Measurements from ENCODE around the gene DNAAF3.

DNAAF3 gene

DNA sequence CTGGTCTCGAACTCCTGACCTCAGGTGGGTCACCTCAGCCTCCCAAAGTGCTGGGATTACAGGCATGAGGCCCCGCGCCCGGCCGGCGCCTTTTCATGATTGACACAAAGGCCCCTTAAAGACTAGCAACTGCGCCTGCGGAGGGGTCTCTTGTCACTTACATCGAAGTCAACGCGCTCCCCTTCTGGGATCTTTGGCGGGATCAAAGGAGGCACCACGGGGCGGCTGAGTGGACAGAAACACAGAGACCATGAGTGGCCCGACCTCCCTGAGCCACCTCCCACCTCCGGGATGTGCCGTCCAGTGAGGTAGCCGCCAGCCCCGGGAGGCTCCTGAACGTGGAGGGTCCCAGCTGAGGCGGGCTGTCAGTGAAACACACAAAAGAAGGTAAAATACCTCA, 24.7 kb downstream of the DNAAF3 start:
- H3K4me2 ChIP-seq (ENCODE audit: low read length): no peak overlapping the region
- no peak overlapping the region for H3K4me3 ChIP-seq (ENCODE audit: low read depth, low read length)
- H3K4me1 ChIP-seq: no peaks in the 10 kb centered on the region
- no peak overlapping the region for H3K27ac ChIP-seq
- no peaks in the 10 kb centered on the region for H3K9me3 ChIP-seq (ENCODE audit: control insufficient read depth, low read length)
- H2AFZ ChIP-seq: no peak overlapping the region
- no peaks in the 10 kb centered on the region for H3K79me2 ChIP-seq
- H3K36me3 ChIP-seq (ENCODE audit: control insufficient read depth, insufficient read depth, low read length): no peaks in the 10 kb centered on the region
- TF ChIP-seq, protein P1, sequence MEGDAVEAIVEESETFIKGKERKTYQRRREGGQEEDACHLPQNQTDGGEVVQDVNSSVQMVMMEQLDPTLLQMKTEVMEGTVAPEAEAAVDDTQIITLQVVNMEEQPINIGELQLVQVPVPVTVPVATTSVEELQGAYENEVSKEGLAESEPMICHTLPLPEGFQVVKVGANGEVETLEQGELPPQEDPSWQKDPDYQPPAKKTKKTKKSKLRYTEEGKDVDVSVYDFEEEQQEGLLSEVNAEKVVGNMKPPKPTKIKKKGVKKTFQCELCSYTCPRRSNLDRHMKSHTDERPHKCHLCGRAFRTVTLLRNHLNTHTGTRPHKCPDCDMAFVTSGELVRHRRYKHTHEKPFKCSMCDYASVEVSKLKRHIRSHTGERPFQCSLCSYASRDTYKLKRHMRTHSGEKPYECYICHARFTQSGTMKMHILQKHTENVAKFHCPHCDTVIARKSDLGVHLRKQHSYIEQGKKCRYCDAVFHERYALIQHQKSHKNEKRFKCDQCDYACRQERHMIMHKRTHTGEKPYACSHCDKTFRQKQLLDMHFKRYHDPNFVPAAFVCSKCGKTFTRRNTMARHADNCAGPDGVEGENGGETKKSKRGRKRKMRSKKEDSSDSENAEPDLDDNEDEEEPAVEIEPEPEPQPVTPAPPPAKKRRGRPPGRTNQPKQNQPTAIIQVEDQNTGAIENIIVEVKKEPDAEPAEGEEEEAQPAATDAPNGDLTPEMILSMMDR (IDR thresholded peaks at IDR 0.05): no peak
- H3K27me3 ChIP-seq (ENCODE audit: control insufficient read depth, insufficient read depth, low read length): no peaks in the 10 kb centered on the region
- no peak overlapping the region for H3K9ac ChIP-seq

DNA sequence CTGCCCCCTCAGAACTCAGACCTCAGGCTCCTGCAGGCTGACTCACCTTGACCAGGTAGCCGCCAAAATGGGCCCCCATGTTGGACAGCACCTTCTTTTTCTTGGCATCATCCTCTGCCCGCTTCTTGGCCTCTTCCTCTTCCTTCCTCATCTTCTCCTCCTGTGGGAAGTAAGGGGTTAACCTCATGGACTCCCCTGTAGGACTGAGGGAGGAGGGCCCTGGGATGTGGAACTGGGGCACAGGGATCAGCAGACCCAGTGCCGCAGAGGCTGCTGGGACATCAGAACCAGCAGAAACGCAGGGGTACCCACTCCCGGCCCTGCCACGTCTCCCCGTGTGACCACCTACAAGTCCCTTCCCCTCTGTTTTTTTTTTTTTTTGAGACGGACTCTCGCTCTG, 28.5 kb downstream of the DNAAF3 start:
- Histone ChIP-seq H3K27me3 (ENCODE audit: control insufficient read depth, insufficient read depth, low read length) (no peaks in the 10 kb centered on the region), H3K9ac (no peak overlapping the region), H3K9me3 (ENCODE audit: control insufficient read depth, low read length) (no peaks in the 10 kb centered on the region), H3K36me3 (ENCODE audit: control insufficient read depth, insufficient read depth, low read length) (no peaks in the 10 kb centered on the region), H3K4me2 (ENCODE audit: low read length) (no peak overlapping the region), H3K4me3 (ENCODE audit: low read depth, low read length) (no peak overlapping the region), H2AFZ (no peak overlapping the region), H3K27ac (no peak overlapping the region), H3K4me1 (no peaks in the 10 kb centered on the region), H3K79me2 (no peaks in the 10 kb centered on the region)
- TF ChIP-seq, protein P1 (IDR thresholded peaks at IDR 0.05): no peak

DNA sequence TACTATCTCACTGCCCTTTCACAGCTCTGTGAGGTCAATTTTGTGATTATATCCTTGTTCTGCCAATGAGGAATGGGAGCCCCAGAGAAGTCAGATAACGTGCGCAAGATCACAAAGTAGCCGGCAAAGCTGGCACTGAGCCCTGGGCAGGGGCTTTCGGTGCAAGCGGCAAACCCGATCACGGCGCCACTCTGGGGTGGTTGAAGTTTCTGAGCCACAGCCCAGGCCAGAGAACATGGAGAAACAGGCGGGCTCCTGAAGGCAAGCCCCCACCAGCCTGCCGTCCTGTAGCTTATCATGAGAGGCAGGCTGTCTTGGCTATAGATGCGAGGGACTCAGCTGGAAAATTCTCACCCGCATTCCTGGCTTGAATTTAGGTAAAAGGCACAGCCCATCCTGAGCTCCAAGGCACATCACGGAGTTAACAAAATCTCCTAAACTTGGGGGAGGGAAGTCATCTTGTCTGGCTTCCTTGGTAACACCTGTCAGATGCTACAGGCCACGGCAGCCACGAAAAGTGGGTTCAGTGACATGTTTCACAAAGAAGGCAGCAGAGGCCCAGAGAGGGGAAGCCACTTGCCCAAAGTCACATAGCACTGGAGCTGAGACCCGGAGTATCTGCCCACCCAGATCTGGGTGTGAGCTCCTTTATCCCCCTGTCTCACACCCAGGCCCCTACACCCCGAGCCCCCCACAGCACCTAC, 29.9 kb downstream of the DNAAF3 start:
- Histone ChIP-seq H3K36me3 (ENCODE audit: control insufficient read depth, insufficient read depth, low read length) (no peaks in the 10 kb centered on the region), H3K4me2 (ENCODE audit: low read length) (no peak overlapping the region), H3K27ac (no peak overlapping the region), H3K27me3 (ENCODE audit: control insufficient read depth, insufficient read depth, low read length) (no peaks in the 10 kb centered on the region), H3K9me3 (ENCODE audit: control insufficient read depth, low read length) (no peaks in the 10 kb centered on the region), H3K4me1 (no peaks in the 10 kb centered on the region), H2AFZ (no peak overlapping the region), H3K79me2 (no peaks in the 10 kb centered on the region), H3K4me3 (ENCODE audit: low read depth, low read length) (no peak overlapping the region), H3K9ac (no peak overlapping the region)
- TF ChIP-seq, protein P1 (IDR thresholded peaks at IDR 0.05): no peak

DNA sequence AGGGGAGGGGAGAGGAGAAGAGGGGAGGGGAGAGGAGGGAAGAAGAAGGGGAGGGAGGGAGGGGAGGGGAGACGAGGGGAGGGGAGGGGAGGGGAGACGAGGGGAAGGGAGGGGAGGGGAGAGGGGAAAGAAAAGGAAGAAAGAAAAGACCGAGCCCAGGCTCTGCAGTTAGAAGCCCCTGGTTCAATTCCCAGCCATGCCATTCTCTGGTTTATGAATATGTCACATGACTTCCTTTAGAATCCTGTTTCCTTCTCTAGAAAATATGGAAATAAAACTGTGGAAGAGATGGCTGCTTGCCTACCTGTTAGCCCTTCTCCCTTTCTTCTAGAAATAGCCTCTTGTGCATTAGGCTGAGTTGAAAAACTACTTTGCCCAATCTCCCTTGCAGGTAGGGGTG, 31.7 kb downstream of the DNAAF3 start:
- no peaks in the 10 kb centered on the region for H3K27me3 ChIP-seq (ENCODE audit: control insufficient read depth, insufficient read depth, low read length)
- TF ChIP-seq, protein P1 (IDR thresholded peaks at IDR 0.05): no peak
- no peak overlapping the region for H3K4me3 ChIP-seq (ENCODE audit: low read depth, low read length)
- H3K36me3 ChIP-seq (ENCODE audit: control insufficient read depth, insufficient read depth, low read length): no peaks in the 10 kb centered on the region
- H2AFZ ChIP-seq: no peak overlapping the region
- H3K9me3 ChIP-seq (ENCODE audit: control insufficient read depth, low read length): no peaks in the 10 kb centered on the region
- H3K9ac ChIP-seq: no peak overlapping the region
- H3K79me2 ChIP-seq: no peaks in the 10 kb centered on the region
- no peaks in the 10 kb centered on the region for H3K4me1 ChIP-seq
- H3K4me2 ChIP-seq (ENCODE audit: low read length): no peak overlapping the region
- no peak overlapping the region for H3K27ac ChIP-seq
